ENCODE results near the gene C12orf60.
A peak's percentile ranks its signal among the peaks of the same experiment; 100 is the strongest.

The C12orf60 gene

GRCh38 chr12:14843425-14843887 is 40.0 kb downstream of the C12orf60 start, which contains the start of gene ART4:
Gene ART4, minus strand, starts transcription at chr12:14843526. Its CDS starts 413 bp downstream, at chr12:14843113.
- TF ChIP-seq CTCF (IDR thresholded peaks at IDR 0.05; ENCODE audit: insufficient read depth, low read depth, low read length, missing control alignments): no peak
- no peak for DNase-seq (ENCODE audit: low read depth)
- no peak within 1 kb of the TSS for H3K4me3 ChIP-seq (ENCODE audit: low read depth, low read length)

GRCh38 chr12:14844401-14844800 is 40.9 kb downstream of the C12orf60 start:
- DNase-seq (ENCODE audit: low read depth): no peak
- TF ChIP-seq CTCF (IDR thresholded peaks at IDR 0.05; ENCODE audit: insufficient read depth, low read depth, low read length, missing control alignments): no peak
- H3K4me3 ChIP-seq (ENCODE audit: low read depth, low read length): no peak overlapping the region

GRCh38 chr12:14845350-14845750 is 41.9 kb downstream of the C12orf60 start:
- peak; percentile 57 for DNase-seq (ENCODE audit: low read depth)
- TF ChIP-seq CTCF (IDR thresholded peaks at IDR 0.05; ENCODE audit: insufficient read depth, low read depth, low read length, missing control alignments): peak; percentile 57
- H3K4me3 ChIP-seq (ENCODE audit: low read depth, low read length): no peak overlapping the region

- TF ChIP-seq CTCF (IDR thresholded peaks at IDR 0.05; ENCODE audit: insufficient read depth, low read depth, low read length, missing control alignments): no peak
- H3K4me3 ChIP-seq (ENCODE audit: low read depth, low read length): no peak overlapping the region
- DNase-seq (ENCODE audit: low read depth): no peak
These were observed 42.6 kb downstream of the C12orf60 start for GRCh38 chr12:14846042-14846587.

- DNase-seq (ENCODE audit: low read depth): no peak
- no peak for TF ChIP-seq CTCF (IDR thresholded peaks at IDR 0.05; ENCODE audit: insufficient read depth, low read depth, low read length, missing control alignments)
- H3K4me3 ChIP-seq (ENCODE audit: low read depth, low read length): no peak overlapping the region
These were observed 43.6 kb downstream of the C12orf60 start for GRCh38 chr12:14846876-14847580.

GRCh38 chr12:14849661-14850060 is 46.2 kb downstream of the C12orf60 start:
- no peak overlapping the region for H3K4me3 ChIP-seq (ENCODE audit: low read depth, low read length)
- TF ChIP-seq CTCF (IDR thresholded peaks at IDR 0.05; ENCODE audit: insufficient read depth, low read depth, low read length, missing control alignments): no peak
- DNase-seq (ENCODE audit: low read depth): no peak

Measured in GM12865 (cell line).